CD4-positive, alpha-beta T cell treated with Interleukin-21 for 1 hour (primary cell): ENCODE data around the gene FHIT.
"Not testable (repeated sequence)": the region's sequence is repeated elsewhere in the genome, so short reads cannot be mapped to it uniquely, and the experiment has no call there.

Experiments
- DNase-seq: peaks from one replicate; pipeline ENCODE4 v3.0.0-alpha.2; 2020

FHIT gene

DNA sequence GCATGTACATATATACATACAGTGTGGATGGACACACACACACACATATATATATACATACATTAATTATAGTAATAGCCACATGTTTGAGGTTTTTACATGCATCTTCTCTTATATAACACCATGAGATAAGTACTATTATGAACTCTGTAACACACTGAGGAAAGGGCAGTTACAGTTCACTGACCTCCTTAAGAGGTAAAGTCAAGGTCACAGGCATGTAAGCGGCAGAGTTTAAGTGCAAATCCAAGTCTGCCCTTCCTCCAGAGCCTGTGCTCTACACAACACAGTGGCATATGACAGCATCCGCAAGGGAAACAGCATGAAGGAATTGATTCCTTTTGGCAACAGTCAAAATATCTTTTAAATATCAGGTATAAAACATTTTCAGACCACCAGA is 26.4 kb downstream of the FHIT start:
- DNase-seq, result no peak

GRCh38 chr3:61223451-61223850 is 27.8 kb downstream of the FHIT start:
- DNase-seq, result no peak

GRCh38 chr3:61222467-61222866 is 28.8 kb downstream of the FHIT start:
- no peak for DNase-seq

DNA sequence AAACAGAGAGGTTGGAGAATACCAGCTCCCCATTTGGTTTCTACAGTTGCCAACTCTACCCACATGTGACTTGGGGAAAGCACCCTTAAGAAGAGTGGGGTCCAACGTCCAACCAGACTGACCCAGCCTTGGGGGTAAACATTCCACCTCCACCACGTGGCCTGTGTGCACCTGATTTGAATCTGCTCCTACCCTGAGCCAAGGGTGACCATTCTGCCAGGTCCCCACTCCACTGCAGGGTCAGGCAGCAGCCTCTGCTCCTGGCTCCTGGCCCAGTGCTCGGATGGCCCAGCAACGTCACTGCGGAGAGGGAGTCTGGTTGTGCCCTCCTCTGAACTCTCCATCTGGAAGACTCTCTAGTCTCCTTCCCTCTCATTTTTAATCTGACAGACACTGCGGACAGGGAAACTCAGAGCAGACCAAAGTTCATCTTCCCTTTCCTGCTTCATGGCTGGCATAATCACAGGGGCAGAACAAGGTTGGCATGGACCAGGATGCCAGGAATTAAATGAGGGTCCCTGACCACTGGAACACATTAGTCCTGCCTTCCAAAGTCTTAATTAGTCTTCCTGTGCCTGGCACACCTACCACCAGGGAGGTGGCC is 29.4 kb downstream of the FHIT start:
- DNase-seq, result no peak

- DNase-seq, result no peak
Observed at GRCh38 chr3:61218504-61218903, 32.7 kb downstream of the FHIT start.

DNA sequence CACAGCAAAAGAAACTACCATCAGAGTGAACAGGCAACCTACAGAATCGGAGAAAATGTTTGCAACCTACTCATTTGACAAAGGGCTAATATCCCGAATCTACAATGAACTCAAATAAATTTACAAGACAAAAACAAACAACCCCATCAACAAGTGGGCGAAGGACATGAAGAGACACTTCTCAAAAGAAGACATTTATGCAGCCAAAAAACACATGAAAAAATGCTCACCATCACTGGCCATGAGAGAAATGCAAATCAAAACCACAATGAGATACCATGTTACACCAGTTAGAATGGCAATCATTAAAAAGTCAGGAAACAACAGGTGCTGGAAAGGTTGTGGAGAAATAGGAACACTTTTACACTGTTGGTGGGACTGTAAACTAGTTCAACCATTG is 35.1 kb downstream of the FHIT start:
- not testable (repeated sequence) for DNase-seq

DNA sequence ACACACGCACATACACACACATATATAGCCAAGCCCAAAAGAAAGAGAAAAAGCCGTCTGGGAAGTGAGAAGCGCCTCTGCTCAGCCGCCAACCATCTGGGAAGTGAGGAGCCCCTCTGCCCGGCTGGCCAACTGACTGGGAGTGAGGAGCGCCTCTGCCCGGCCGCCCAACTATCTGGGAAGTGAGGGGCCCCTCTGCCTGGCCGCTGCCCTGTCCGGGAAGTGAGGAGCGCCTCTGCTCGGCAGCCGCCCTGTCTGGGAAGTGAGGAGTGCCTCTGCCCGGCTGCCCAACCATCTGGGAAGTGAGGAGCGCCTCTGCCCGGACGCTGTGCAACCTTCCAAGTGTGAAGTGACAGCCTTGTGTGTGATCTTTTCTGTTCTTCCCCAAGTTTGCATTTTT is 49.2 kb downstream of the FHIT start:
- no peak for DNase-seq

GRCh38 chr3:61201071-61201470 is 50.2 kb downstream of the FHIT start:
- no peak for DNase-seq

DNA sequence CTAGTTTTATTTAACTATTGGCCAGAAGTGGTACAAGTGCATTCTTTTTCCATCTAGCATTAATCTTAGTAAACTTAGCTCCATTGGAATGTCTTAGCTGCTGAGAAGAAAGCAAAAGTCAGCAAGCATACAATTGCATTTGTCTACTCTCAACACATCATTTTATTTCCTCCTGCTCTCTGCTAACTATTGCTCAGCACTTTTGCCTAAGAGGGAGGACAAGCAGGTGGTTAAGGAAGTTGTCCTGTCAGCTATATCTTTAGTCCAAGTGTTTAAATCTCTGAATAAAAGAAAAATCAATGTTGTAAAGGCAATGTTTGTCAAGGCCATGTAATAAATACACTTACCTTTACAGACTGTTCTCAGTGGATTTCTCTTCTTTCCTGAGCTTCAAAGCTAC is 51.0 kb downstream of the FHIT start:
- DNase-seq, result no peak

GRCh38 chr3:61199843-61200242 is 51.4 kb downstream of the FHIT start:
- DNase-seq, result no peak

- DNase-seq, result no peak
Observed at GRCh38 chr3:61194892-61195538, 56.2 kb downstream of the FHIT start.

- DNase-seq, result no peak
Observed at GRCh38 chr3:61192222-61192621, 59.0 kb downstream of the FHIT start.

- not testable (repeated sequence) for DNase-seq
Observed at GRCh38 chr3:61190205-61190604, 61.0 kb downstream of the FHIT start.

GRCh38 chr3:61186030-61186429 is 65.2 kb downstream of the FHIT start:
- no peak for DNase-seq

DNA sequence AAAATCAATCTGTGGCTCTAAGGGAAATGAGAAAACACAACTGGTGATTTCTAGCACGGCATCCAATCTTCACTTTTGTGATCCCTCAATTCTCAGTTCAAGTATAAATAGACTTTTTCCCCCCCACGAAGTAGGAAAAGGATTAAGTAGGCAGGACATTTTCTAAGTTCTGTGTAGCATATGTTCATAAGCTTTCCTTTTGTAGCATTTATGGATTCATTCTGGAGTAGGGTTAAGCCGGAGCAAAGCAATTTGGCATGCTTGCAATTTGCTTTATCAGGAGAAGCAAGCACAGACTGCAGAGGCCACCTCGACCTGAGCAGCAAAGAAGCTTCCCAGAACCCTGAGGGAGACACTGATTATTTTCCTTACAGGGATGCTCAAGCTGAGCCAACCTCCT is 66.3 kb downstream of the FHIT start:
- DNase-seq, result no peak

DNA sequence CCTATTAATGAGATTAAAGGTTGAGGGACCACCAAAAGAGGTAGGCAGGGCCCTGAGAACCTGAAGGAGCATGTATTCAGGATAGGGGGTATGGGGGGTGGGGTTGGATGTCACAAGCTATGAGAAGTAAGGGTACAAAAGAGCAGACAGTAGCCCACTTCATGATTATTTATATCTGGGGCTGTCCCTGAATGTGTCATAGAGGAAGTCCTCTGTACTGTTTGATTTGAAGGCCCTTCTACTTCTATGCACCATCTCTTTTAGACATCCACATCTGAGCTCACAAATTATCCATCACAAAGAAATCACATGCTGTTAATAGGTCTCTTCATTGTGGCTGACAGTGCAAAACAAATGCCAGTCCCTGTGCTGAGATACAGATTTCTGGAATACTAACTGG is 68.6 kb downstream of the FHIT start:
- DNase-seq, result no peak

DNA sequence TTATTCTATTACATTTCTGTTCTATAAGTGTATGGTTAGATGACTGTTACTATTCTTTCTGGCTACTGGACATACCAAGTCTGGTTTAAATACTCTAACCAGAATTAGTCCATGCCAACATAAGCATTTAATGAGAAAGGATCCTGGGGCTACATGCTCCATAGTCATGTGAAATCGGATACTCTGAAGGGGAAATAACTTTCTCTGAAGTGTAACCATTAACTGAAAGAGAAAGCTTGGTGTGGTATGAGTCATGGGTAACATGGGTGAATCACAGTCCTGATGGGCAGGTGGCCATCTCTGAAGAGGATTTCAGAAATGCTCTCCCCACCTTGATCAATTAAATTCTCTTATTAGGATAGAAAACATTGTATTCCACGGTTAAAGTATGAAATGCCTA is 69.4 kb downstream of the FHIT start:
- no peak for DNase-seq

- no peak for DNase-seq
Observed at GRCh38 chr3:61180206-61180605, 71.0 kb downstream of the FHIT start.

DNA sequence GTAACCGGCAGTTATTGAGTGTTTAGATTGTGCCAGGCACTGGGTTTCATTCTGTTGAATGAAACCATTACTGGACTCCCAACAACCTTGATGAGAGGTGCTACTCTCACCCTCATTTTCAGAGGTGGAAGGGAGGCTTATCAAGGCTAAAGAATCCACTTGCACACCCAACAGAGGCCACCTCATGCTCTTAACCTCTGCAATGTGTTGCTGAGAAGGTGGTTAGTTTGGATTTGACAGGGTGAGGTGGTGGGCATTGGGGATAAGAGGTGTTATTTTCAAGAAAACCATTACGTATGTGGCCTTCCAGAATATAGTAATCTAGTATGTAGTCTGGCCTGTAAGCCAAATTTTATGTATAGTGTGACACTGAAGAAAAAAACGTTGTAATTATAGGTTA is 73.1 kb downstream of the FHIT start:
- no peak for DNase-seq

DNA sequence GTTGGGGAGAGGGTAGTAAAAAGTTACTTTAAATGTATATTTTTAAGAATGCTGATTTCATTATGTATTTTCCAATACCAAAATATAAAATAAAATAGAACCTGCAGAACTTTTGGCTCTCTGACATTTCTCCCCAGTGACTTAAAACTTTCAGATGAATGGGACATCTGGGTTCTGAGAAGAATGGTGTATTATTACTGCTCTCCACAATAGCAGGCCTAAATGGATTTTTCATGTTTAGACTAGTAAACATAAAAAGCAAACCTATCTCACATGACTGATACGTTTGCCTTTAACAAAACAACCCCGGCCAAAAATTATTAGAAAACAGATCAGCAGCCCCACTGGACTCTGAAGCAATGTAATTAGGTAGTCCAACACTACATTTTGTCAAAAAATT is 73.8 kb downstream of the FHIT start:
- DNase-seq, result no peak

GRCh38 chr3:61173676-61174075 is 77.6 kb downstream of the FHIT start:
- no peak for DNase-seq

GRCh38 chr3:61172684-61173083 is 78.6 kb downstream of the FHIT start:
- DNase-seq, result no peak

- DNase-seq, result no peak
Observed at GRCh38 chr3:61172203-61172602, 79.0 kb downstream of the FHIT start.

- no peak for DNase-seq
Observed at GRCh38 chr3:61169621-61170251, 81.5 kb downstream of the FHIT start.

GRCh38 chr3:61168286-61168685 is 83.0 kb downstream of the FHIT start:
- no peak for DNase-seq
